ENCODE data around the gene FGFR2. TPM values are rescaled to one million over a fixed set of nuclear protein-coding genes. Genes with fewer than 3 reads are reported as not detected.

The FGFR2 gene
- polyA plus RNA-seq, 1 of the 3 experiments (the other 2 are of a cell fraction): 0.02 TPM

DNA sequence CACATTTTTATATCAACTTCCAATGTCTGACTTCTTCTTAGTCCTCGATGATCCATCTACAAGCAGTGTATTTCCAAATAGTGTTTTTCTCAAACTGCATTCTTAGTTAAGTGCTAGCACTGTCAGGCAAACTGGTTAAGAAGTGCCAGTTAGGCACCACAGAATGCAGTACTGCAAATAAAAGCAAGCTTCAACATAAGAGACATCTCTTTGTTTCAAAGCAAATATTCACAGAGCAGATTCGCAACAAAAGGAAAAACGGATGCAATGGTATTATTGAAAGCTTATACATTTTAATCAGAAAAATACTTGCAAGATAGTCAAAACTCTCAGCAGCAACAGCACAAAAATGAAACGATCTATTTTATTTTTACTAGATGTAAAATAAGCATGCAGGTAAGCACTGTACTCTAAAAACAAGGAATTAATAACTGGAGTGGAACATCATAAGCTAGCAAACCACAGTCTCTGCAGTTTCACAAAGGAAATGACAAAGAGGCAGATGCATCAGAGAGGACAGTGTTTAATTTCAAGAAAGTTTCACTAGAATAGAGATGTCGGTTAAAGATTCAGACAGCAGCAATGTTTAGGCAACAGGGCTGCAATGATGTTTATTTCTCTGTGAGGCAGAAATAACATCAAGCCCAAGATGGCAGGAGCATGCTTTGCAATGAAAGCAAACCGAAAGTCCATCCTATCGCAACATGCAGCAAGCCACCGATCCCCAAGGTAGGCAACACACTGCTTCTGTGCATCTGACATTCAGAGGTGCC, 82.0 kb downstream of the FGFR2 start:
- H4K20me1 ChIP-seq (ENCODE audit: insufficient read depth): no peaks in the 10 kb centered on the region
- ChIA-PET POLR2A (no interaction called here), CTCF (interaction anchor here (0.7 to 1.4 kb wide), 2 partner anchors 15 to 92 kb away, joined by 3 read pairs; no protein-coding TSS in a partner anchor)
- H3K27ac ChIP-seq (ENCODE audit: low read depth in 2 of 2, low read length in 1 of 2): no peak overlapping the region
- 0 out of 4 replicates have a peak overlapping the region, but pooled peaks of 1 of the 2 experiments have one; percentile 2 for H3K4me3 ChIP-seq (ENCODE audit: low read depth in 2 of 2, low read length in 1 of 2)
- no peak overlapping the region for H3K4me2 ChIP-seq
- no peaks in the 10 kb centered on the region for H3K4me1 ChIP-seq (ENCODE audit: control insufficient read depth in 1 of 2, insufficient read depth in 2 of 2, low read depth in 1 of 2, low read length in 1 of 2)
- no peaks in the 10 kb centered on the region for H3F3A ChIP-seq (replicated peaks; ENCODE audit: insufficient read depth)
- H3K9ac ChIP-seq: no peak overlapping the region
- H2AFZ ChIP-seq (ENCODE audit: low read depth): no peak overlapping the region
- H3K27me3 ChIP-seq (ENCODE audit: insufficient read depth): no peaks in the 10 kb centered on the region
- TF ChIP-seq, protein P1, sequence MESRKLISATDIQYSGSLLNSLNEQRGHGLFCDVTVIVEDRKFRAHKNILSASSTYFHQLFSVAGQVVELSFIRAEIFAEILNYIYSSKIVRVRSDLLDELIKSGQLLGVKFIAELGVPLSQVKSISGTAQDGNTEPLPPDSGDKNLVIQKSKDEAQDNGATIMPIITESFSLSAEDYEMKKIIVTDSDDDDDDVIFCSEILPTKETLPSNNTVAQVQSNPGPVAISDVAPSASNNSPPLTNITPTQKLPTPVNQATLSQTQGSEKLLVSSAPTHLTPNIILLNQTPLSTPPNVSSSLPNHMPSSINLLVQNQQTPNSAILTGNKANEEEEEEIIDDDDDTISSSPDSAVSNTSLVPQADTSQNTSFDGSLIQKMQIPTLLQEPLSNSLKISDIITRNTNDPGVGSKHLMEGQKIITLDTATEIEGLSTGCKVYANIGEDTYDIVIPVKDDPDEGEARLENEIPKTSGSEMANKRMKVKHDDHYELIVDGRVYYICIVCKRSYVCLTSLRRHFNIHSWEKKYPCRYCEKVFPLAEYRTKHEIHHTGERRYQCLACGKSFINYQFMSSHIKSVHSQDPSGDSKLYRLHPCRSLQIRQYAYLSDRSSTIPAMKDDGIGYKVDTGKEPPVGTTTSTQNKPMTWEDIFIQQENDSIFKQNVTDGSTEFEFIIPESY (IDR thresholded peaks at IDR 0.05; ENCODE audit: borderline replicate concordance, low read depth): no peak
- TF ChIP-seq TCF12 (IDR thresholded peaks at IDR 0.05) (no peak), SIN3A (IDR thresholded peaks at IDR 0.05; ENCODE audit: borderline replicate concordance, low read depth, low read length) (no peak), MEF2A (IDR thresholded peaks at IDR 0.05; ENCODE audit: borderline replicate concordance, low read depth) (no peak), POLR2AphosphoS5 (IDR thresholded peaks at IDR 0.05; ENCODE audit: low read depth, low read length) (no peak), GATA2 (CRISPR knock-in tag; IDR thresholded peaks at IDR 0.05) (no peak)
- no peaks in the 10 kb centered on the region for H3K9me2 ChIP-seq
- no peaks in the 10 kb centered on the region for H3K79me2 ChIP-seq (ENCODE audit: insufficient read depth)
- no peak for DNase-seq
- H3K9me3 ChIP-seq: no peaks in the 10 kb centered on the region
- WGBS (ENCODE audit: low lambda C conversion rate): 32% methylated on average over 8 of the region's 8 CpGs
- no peaks in the 10 kb centered on the region for H3K36me3 ChIP-seq (replicated peaks in 1 of 2; ENCODE audit: control insufficient read depth in 1 of 2, insufficient read depth in 2 of 2, low read length in 1 of 2)

DNA sequence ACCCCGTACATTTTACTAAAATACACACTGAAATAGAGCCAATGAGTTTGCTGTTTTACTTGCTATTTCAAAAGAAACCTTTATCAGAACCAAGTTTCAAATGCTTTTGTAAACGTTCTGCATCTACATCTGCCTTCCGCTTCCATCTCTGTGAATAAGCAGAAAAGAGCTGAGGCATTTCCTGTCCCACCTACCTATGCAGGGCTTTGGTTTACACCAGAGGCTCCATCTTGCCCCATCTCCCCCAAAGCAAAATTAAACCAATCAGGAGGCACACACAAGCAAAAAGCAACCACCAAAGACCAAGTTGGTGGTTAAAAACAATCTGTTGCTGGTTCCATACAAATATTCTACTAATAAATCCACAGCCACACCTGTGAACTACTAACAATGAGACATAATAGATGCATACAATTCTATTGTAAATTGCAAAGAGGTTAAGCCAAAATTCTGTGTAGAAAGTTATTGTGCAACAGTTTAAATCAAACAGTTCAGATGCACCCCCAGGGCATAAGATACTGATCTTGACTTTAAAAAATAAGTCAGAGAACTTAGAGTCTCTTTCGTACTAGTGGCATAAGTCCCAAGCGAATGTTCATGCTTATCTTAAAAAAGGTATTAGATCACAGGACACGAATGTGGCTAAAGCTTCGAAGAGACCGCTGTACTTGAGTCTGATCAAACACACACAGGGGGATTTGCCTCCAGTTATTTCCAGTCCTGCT, 83.9 kb downstream of the FGFR2 start:
- Histone ChIP-seq H3K27ac (ENCODE audit: low read depth in 2 of 2, low read length in 1 of 2) (no peak overlapping the region), H3K27me3 (ENCODE audit: insufficient read depth) (no peaks in the 10 kb centered on the region), H3F3A (replicated peaks; ENCODE audit: insufficient read depth) (no peaks in the 10 kb centered on the region), H3K36me3 (replicated peaks in 1 of 2; ENCODE audit: control insufficient read depth in 1 of 2, insufficient read depth in 2 of 2, low read length in 1 of 2) (no peaks in the 10 kb centered on the region), H3K4me1 (ENCODE audit: control insufficient read depth in 1 of 2, insufficient read depth in 2 of 2, low read depth in 1 of 2, low read length in 1 of 2) (no peaks in the 10 kb centered on the region), H3K9me3 (no peaks in the 10 kb centered on the region), H4K20me1 (ENCODE audit: insufficient read depth) (no peaks in the 10 kb centered on the region), H2AFZ (ENCODE audit: low read depth) (no peak overlapping the region), H3K9ac (no peak overlapping the region), H3K4me3 (ENCODE audit: low read depth in 2 of 2, low read length in 1 of 2) (no peak overlapping the region), H3K9me2 (no peaks in the 10 kb centered on the region), H3K79me2 (ENCODE audit: insufficient read depth) (no peaks in the 10 kb centered on the region), H3K4me2 (no peak overlapping the region)
- 51% methylated on average over 8 of the region's 8 CpGs for WGBS (ENCODE audit: low lambda C conversion rate)
- TF ChIP-seq CHD2 (IDR thresholded peaks at IDR 0.05; ENCODE audit: low read length, partially characterized antibody) (no peak), RAD21 (IDR thresholded peaks at IDR 0.05; ENCODE audit: low read length) (no peak), RCOR1 (IDR thresholded peaks at IDR 0.05; ENCODE audit: low read length) (no peak), TAF1 (IDR thresholded peaks at IDR 0.05; ENCODE audit: borderline replicate concordance, low read depth, low read length) (no peak), MXI1 (IDR thresholded peaks at IDR 0.05; ENCODE audit: low read depth, low read length) (no peak), RXRA (IDR thresholded peaks at IDR 0.05; ENCODE audit: borderline replicate concordance, low read depth) (no peak)
- POLR2A ChIA-PET: no interaction called here
- DNase-seq: no peak
- CTCF ChIA-PET: interaction anchor here (0.6 to 1.4 kb wide), 2 partner anchors 54 to 94 kb away, joined by 3 read pairs; no protein-coding TSS in a partner anchor

Measured in SK-N-SH (cell line).